ENCODE measurements around the gene PLTP. TPM values are rescaled to one million over a fixed set of nuclear protein-coding genes. Genes with fewer than 3 reads are reported as not detected.
A peak's percentile ranks its signal among the peaks of the same experiment; 100 is the strongest.
"Not testable (repeated sequence)": the region's sequence is repeated elsewhere in the genome, so short reads cannot be mapped to it uniquely, and the experiment has no call there.

Gene PLTP
- total RNA-seq, 1 donor from 2014 or later, result 46.7 TPM

DNA sequence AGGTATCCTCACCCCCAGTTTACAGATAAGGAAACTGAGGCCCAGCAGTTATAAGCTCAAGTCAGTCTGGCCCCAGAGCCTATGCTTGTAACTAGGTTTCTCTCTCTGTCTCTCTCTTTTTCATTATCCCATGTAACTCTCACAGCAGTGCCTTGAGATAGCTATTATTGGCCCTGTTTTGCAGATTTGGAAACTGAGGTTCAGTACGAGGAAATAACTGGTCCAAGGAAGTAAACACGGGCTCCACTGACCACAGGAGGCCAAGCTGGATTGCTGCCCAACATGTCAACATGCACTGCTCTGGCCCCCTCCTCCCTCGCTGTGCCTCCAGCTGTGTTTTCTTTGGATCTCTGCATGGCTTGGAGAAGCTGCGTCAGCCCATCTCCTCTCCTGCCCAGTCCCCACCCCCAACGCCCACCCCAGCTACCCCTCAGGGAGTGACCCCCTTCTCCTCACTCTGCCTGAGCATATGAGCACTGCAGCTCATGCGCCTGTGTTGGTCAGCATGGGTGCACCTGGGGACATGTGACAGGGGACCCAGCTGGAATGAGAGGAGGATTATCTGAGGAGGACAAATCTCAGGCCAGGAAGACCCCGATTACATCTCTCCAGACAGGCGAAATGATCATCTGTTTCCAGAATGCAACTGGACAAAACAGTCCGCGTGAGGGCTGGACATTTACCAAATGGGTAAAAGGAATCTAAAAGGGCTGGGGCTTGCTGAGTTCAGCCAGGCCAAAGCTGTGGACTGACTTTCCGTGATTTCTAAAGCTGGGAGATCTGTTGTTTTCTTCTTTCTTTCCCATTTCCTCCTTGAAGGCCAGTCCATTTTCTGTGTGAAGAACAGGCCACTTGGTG, 7.8 kb upstream of the PLTP start:
- no peak for ATAC-seq

DNA sequence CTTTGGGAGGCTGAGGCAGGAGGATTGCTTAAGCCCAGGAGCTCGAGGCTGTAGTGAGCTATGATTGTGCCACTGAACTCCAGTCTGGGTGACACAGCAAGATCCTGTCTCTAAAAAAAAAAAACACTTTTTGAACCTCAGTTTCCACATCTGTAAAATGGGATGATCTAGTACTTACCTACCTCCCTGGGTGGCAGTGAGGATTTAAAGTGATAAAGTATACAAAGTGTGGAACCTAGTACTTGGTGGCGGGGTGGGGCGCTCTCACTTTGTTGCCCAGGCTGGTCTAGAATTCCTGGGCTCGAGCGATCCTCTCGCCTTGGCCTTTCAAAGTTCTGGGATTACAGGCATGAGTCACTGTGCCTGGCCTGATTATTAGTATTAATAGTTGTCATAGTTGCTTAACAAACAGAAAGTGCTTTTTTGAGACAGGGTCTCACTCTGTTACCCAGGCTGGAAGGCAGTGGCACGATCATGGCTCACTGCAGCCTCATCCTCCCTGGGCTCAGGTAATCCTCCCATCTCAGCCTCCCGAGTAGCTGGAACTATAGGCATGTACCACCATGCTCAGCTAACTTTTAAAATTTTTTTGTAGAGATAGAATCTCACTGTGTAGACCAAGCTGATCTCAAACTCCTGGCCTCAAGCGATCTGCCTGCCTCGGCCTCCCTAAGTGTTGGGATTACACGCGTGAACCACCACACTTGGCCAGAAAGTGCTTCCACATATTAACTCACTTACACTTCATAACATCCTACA, 7.0 kb upstream of the PLTP start:
- ATAC-seq, result no peak

DNA sequence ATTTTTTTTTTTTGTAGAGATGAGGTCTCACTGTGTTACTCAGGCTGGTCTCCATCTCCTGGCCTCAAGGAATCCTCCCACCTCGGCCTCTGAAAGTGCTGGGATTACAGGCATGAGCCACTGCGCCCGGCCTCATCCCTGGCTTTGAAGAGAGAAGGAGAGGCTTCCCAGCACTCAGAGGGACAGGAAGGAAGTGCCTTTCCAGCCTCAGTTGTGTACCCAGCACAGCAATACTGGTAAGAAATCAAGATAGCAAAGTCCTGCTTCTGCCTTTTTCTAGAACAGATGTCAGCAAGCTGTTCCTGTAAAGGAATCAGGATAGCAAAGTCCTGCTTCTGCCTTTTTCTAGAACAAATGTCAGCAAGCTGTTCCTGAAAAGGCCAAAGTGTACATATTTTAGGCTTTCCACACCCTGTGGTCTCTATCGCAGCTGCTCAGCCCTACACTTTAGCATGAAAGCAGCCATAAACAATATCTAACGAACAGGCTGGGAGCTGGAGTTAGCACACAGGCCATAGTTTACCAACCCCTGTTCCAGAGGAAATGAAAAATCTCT, 6.3 kb upstream of the PLTP start:
- ATAC-seq, result no peak

DNA sequence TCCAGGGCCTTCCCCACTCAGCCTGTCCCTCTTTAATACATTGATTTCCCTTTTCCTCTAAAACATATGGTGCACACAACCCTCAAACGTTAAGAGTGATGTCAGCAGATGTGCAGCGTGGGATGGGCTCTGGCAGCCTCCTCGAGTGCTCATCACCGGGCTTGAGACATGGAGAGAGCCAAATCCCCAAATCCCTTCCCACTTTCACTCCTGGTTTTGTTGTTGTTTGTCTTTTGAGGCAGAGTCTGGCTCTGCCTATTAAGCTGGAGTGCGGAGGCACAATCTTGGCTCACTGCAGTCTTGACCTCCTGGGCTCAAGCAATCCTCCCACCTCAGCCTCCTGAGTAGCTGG, 5.8 kb upstream of the PLTP start:
- no peak for ATAC-seq

DNA sequence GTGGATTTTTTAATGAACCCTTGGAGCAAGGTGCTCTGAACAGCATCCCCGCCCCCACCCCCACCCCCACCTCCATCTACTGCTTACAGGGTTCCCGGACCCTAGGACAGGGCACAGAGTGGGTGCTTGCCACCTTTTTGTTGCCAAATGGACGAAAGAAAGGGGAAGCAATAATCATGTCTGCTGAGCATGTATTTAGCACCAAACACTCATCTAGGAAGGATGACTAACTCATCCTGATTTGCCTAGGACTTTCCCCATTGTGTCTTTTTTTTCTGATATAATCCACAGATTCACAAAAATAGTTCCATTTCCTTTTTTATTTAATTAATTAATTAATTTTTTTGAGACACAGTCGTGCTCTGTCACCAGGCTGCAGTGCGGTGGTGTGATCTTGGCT, 1.2 kb upstream of the PLTP start:
- ATAC-seq, result no peak

DNA sequence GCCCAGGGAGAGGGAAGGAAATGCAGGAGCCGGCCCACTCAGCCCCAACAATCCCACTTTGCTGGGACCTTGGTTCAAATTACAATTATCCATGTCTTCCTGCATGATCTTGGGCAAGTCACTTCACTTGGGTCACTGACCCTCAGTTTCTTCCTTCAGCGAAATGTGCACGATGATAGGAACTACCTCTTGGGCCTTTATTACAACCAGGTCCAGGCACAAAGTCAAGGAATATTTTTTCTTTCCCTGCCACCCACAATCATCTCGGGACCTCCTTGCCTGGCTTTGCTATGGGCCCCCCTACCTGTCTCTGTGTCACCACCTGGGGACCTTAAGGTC, 358 bp upstream of the PLTP start:
- no peak for ATAC-seq

DNA sequence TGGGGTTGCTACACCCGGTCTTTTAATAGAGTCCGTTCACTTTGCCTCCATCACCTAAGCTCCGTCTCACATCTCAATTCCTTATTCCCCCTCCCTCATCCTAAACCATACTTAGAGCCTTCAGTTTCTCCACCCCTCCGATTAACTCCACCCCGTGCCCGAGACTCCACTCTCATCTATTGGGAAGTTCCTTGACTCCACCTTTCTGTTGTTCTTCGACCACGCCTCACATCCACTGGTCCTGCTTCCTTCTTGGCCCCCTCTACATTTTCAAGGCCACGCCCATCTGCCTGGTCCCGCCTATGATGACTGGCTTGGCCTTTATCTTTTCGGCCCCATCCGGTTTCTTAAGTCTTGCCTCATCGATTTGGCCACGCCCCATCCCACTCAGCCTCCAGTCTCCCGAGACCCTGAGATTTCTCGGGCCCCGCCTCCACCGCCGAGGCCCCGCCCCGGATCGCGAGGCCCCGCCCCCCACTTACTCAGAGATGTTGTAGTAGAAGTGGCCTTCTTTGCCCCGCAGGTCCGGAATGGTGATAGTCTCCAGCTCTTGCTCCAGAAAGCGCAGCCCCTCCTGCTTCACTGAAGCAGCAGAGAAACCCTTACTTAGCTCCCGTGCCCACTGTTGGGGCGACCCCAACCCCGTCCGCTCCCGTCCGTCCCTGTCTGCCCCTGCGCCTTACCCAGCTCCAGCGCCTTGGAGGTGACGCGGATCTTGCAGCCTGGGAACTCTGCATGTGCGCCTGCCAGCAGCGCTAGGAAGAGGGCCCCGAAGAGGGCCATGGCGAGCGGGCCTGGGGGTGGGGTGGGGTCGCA, 1.1 kb downstream of the PLTP start:
- peak; percentile 94 for ATAC-seq

DNA sequence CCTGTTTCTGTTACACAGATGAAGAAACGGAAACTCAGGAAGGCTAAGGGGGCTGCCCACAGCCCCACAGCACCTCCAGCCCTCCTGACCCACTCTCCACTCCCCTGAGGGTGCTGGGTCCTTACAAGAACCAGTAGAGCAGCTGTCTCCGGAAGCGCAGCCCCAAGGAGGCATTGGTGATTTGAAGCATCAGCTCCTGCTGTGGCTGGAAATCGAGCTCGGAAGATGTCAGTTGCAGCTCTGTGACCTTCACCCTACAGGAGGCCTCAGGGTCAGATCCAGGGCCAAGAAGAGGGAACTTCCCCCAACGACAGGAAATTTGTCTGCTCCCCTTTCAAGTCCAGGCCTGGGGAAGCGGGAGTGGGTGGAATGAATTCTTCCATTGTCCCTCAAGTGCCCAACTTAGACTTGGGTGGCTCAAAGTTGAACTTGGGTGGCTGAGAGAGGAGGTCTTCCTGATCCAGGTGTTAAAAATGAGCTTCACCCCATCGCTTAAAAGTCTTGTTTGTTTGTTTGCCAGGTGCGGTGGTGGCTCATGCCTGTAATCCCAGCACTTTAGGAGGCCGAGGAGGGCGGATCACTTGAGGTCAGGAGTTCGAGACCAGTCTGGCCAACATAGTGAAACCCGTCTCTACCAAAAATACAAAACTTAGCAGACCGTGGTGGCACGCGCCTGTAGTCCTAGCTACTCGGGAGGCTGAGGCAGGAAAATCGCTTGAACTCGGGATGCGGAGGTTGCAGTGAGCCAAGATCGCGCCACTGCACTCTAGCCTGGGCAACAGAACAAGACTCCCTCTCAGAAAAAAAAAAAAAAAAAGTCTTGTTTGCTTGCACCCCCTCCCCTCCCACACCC, 1.9 kb downstream of the PLTP start:
- no peak for ATAC-seq

DNA sequence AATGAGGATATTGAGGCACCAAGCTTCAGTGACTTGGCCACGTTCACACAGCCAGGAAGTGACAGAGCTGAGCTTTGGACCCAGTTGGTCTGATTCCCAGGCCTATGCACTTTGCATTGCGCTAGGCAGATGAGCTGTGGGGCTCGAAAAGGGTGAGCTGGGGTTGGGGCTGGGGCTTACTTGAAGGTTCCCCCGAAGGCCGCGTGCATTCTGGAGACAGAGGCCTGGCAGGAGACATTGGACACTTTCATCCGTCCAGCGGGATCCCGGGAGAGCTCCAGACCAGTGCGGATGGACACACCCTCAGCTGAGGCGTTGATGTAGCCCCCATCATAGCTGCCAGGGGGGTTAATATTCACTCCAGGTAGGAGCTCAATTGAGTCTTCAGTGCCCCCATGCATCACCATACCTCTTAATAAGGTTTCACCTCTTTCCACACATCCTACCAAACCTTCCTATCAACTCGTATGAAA, 2.6 kb downstream of the PLTP start:
- ATAC-seq, result no peak

DNA sequence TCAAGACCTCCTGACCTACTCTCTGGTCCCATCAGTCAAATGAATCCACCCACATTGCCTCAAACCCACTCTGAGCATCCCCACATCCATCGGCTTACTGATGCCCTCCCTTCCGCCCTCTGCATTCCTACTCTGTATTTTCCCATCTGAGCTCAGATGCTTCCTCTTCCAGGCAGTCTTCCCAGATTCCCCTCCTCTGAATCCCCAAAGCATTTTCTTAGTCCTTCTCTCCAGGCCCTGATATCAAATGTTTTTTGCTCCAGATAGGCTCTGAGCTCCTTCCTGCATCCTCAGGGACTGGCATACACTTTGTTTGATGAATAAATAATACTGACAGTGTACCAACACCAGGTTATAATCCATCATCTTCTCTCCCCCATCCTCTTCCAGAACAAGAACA, 3.9 kb downstream of the PLTP start:
- no peak for ATAC-seq

DNA sequence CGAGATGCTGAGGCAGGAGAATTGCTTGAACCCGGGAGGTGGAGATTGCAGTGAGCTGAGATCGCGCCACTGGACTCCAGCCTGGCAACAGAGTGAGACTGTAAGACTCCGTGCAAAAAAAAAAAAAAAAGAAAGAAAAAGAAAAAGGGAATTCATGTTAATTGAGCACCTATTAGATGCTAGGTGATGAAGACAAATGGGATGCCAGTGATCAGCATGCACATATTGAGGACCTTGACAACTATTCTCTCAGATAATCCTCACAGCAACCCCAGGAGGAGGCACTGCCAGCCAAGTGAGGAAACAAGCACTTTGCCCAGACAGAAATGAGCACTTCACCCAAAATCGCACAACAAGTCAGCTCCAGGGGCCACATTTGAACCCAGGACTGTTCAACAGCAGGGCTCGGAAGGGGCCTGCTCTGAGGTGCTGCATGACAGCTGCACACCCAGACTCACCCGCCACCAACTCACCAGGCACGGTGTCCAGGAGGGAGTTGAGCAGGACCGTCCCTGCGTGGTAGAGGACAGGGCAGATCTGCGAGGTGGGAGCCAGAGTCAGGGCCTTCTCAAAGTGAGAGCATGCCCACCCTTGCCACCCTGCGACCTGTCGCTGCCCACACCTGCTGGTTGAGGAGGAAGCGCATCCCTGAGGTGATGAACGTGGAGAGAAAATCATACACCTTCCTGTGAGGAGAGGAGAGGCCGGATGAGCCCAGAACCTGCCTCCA, 4.6 kb downstream of the PLTP start:
- ATAC-seq, result no peak

DNA sequence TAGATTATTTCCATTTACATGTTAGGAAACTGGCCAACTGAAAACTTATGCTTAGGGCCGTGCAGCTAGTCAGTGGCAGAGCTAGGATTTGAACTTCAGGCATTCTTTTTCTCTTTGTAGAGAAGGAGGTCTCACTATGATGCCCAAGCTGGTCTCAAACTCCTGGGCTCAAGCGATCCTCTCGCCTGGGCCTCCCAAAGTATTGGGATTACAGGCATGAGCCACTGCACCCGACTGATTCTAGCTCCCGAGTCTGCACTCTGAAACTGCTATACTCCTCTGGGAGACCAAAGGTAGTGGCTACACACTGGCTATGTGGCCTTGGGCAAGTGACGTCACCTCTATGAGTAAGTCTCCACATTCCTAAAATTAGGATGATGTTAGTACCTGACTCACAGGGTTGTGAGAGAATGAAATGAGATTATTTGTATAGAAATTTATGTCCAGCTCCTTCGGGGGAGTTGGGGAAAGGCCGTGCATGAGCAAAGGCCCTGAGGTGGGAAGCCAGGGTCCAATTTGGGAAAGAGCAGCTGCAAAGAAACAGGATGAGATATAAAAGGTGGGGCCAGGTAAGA, 6.4 kb downstream of the PLTP start:
- peak; percentile 60 for ATAC-seq

DNA sequence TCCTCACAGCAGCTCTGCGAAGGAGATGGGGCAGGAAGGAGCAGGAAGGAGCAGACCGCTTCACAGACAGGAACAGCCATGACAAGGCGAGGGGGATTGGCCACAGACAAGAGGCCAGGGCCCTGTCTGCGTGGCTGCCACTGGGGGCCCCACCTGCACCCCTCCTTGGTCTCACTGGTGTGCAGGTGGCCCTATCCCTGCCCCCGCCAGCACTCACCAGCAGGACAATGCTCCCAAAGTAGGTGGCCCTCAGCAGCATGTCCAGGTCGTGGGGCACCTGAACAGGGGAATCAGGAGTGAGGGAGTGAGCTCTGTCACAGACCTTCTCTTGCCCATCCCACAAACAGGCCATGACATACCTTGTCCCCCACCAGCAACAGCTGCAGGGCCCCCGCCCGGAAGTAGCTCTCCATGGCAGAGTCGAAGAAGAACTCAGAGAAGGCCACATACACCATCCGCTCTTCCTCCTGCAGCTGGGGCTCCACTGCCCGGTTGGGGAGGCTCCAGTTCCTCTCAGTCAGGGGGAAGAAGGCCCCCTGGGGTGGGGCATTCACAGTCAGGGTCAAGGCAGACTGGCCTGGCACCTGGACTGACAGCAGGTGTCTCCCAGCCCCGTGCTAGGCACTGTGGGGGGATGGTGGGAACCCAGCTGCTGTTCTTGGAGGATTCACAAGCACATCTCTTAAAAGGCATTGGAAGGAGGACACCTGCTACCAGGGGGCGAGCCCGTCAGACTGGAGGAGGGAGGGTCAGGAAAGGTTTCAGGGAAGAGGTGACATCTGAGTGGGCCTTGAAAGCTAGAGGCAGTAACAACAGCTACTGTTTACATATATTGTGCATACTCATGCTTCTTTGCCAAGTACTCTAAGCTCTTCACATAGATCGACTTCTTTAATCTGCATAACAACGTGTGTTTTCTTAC, 7.1 kb downstream of the PLTP start:
- no peak for ATAC-seq

DNA sequence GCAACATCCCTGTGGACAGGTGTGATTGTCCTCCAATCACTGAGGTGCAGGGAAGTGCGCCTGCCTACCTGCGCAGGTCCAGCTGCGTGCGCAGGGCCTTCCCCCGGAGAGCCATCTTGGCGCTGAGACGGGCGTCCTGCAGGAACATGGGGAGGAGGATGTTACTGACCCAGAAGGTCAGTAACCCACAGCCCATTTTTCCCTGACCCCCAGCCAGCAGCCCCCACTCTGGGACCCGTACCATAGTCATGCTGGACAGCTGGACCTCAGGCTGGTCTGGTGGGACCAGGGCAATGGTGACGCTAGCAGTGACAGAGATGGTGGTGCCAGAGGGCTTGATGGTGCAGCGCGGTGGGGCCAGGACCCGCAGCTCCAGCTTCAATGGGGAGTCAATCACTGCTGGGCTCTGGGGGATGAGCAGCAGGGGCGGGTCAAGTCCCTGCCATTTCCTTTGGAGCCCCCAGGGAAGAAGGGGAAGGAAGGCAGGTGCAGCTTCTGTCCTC, 9.7 kb downstream of the PLTP start:
- ATAC-seq, result no peak

DNA sequence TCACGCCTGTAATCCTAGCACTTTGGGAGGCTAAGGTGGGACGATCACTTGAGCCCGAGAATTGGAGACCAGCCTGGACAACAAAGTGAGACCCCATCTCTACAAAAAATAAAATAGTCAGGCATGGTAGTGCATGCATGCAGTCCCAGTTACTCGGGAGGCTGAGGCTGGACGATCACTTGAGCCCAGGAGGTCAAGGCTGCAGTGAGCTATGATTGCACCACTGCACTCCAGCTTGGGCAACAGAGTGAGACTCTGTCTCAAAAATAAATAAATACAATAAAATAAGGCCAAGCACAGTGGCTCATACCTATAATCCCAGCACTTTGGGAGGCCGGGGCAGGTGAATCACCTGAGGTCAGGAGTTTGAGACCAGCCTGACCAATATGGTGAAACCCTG, 10.6 kb downstream of the PLTP start:
- ATAC-seq, result not testable (repeated sequence)

DNA sequence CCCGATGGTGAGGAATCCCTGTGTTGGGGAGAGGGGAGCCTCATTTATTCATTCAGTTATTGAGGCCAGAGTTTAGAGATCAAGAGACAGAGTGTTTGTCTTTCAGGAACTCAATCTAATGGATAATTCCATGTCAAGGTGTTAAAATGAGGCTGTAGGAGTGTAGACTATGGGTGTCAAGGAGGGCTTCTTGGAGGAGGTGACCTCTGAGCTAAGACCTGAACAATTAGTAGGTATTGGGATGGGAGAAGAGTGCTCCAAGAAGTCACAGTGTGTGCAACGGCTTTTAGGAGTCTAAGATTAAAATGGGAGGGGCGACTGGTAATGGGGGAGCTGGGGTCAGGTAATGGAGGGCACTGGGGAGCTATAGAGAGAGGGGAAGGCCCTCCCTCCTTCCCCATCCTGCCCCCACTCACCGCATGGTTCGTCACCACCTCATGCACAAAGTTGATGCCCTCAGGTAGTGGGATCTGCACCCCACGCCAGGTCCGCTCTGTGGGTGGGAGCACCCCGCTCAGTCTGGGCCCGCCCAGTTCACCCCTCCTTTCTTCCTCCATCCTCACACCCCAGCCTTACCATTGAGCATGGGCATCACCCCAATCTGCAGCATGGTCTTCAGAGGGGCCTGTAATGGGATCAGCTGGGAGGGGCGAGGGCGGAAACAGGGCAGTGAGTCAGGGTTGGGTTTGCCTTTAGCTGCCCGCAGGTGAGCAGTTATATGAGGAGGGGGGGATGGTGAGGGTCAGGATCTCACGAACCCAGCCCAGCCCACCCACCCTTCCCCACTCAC, 12.7 kb downstream of the PLTP start:
- peak; percentile 19 for ATAC-seq

DNA sequence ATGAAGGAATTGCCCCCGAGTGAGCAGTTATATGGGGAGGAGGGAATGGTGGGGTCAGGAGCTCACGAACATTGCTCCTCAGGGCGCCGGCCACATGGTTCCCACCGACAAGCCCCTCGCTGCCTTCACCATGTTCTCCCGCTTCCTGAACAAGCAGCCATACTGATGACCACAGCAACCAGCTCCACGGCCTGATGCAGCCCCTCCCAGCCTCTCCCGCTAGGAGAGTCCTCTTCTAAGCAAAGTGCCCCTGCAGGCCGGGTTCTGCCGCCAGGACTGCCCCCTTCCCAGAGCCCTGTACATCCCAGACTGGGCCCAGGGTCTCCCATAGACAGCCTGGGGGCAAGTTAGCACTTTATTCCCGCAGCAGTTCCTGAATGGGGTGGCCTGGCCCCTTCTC, 13.7 kb downstream of the PLTP start:
- no peak for ATAC-seq

DNA sequence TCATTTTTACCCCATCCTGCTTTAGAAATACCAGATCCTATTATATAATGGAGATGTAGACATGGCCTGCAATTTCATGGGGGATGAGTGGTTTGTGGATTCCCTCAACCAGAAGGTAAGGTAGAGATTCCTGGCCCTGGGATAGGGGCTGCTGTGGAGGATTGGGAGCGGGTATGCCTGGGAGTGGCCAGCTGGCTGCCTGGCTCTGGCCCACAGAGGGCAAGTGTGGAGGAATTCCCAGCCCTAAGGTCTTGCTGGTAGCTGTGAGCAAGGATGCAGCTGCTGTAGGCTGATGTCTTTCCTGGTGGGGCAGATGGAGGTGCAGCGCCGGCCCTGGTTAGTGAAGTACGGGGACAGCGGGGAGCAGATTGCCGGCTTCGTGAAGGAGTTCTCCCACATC, 14.3 kb downstream of the PLTP start:
- ATAC-seq, result no peak

DNA sequence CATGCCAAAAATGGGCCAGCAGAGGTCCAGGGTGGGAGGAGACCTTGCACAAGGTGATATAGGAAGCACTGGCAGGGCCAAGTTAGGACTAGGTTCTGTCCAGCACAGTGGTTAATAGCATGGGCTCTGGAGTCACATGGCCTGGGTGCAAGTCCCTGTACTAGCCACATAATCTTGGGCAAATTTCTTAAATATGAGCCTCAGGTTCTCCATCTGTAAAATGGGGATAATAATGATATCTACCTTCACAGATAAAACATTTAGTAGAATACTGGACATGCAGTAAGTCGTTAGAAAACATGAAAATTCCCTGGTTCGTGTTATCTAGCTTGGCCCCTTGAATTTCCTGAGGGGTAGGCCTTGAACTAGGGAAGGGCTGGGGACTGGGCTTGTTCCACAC, 14.7 kb downstream of the PLTP start:
- no peak for ATAC-seq

Measured in esophagus mucosa (tissue), 1 donor.